ENCODE results near the gene SERGEF. TPM values are rescaled to one million over a fixed set of nuclear protein-coding genes. Genes with fewer than 3 reads are reported as not detected.

Gene SERGEF
- total RNA-seq, 1 donor from 2014 or later, result 46.4 TPM

DNA sequence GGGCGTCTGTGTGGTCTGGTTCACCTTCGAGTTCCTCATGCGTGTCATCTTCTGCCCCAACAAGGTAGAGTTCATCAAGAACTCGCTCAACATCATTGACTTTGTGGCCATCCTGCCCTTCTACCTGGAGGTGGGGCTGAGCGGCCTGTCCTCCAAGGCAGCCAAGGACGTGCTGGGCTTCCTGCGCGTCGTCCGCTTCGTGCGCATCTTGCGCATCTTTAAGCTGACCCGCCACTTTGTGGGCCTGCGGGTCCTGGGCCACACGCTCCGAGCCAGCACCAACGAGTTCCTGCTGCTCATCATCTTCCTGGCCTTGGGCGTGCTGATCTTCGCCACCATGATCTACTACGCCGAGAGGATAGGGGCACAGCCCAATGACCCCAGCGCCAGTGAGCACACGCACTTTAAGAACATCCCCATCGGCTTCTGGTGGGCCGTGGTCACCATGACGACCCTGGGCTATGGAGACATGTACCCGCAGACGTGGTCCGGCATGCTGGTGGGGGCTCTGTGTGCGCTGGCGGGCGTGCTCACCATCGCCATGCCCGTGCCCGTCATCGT lies 240.9 kb downstream of the SERGEF start:
- DNase-seq (ENCODE audit: low spot score), result no peak

DNA sequence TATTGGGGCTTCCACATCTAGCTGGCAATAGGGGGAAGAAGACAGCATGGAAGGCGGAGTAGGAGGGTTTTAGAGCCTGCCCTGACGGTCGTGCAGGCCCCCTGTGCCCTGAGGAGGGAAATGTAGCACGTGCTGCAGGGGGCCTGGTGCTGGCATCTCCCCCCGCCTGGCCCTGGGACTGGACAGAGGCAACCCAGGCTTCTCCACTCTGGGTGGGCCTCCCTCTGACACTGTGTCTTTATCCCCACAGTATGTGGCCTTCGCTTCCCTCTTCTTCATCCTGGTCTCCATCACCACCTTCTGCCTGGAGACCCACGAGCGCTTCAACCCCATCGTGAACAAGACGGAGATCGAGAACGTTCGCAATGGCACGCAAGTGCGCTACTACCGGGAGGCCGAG lies 241.4 kb downstream of the SERGEF start:
- no peak for DNase-seq (ENCODE audit: low spot score)

- DNase-seq (ENCODE audit: low spot score), result no peak
These were observed 241.9 kb downstream of the SERGEF start for GRCh38 chr11:17770917-17771316.

GRCh38 chr11:17770048-17770652 lies 242.7 kb downstream of the SERGEF start:
- no peak for DNase-seq (ENCODE audit: low spot score)

GRCh38 chr11:17769218-17769617 lies 243.6 kb downstream of the SERGEF start:
- DNase-seq (ENCODE audit: low spot score), result no peak

GRCh38 chr11:17768547-17768946 lies 244.3 kb downstream of the SERGEF start:
- DNase-seq (ENCODE audit: low spot score), result no peak

DNA sequence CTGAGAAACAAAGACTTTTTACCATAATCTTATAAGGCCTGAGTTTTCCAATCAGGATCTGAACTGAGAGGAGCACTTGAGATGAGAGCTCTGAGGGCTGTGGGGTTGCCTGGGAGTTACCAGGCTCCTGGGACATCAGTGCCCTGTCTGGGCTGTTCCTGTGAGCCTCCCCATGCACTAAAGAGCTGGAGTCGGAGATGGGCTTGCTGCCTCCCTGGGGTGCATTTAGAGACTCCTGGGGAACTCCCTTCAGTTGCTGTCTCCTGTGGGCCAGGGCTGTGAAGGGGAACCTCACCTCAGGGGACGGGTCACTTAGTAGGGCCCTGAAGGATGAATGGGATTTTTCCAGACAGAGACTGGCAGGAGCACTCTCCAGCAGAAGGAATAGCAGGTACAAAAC lies 244.9 kb downstream of the SERGEF start:
- no peak for DNase-seq (ENCODE audit: low spot score)

DNA sequence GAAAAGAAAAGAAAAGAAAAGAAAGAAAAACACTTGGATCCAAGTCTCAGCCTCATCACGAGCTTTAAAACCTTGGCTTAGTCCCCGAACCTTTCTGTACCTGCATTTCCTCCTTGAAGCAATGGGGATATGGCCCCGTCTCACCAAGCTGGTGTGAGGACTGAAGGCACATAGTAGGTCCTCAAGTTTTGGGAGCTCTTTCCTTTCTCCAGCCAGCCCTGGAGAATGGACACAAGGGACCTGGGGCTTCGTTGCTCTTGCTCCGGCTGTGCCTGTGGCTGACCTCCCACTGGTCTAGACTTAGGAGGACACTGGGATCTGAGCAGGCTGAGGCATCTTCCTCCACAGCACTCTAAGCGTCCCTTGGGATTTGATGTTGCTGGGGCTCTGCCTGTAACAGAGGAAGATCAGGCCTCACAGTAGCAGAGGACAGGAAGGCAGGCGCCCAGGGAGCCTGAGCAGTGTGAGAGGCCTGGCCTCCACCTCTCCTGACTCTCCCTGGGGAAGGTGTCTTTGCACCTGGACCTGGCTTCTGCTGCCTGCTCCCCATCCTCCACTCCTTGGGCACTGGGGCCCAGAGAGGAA lies 245.5 kb downstream of the SERGEF start:
- DNase-seq (ENCODE audit: low spot score), result no peak

DNA sequence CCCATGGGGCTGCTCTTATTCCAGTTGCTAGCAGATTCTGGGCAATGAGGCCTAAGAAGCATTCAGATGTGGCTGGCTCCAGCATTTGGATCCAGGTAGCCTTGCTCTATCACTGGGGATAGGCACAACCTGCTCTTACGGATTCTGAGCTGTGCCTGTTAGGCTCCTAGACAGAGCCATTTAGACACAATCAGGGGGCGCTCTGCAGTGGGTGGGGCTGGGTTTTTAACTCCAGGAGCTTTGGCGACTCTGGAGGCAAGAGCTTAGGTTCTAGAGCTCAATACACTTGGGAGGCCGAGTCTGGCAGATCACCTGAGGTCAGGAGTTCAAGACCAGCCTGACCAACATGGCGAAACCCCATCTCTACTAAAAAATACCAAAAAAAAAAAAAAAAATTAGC lies 246.3 kb downstream of the SERGEF start:
- no peak for DNase-seq (ENCODE audit: low spot score)

- DNase-seq (ENCODE audit: low spot score), result no peak
These were observed 246.8 kb downstream of the SERGEF start for GRCh38 chr11:17766073-17766359.

- DNase-seq (ENCODE audit: low spot score), result no peak
These were observed 247.3 kb downstream of the SERGEF start for GRCh38 chr11:17765356-17766072.

- DNase-seq (ENCODE audit: low spot score), result no peak
These were observed 248.2 kb downstream of the SERGEF start for GRCh38 chr11:17764446-17765218.

DNA sequence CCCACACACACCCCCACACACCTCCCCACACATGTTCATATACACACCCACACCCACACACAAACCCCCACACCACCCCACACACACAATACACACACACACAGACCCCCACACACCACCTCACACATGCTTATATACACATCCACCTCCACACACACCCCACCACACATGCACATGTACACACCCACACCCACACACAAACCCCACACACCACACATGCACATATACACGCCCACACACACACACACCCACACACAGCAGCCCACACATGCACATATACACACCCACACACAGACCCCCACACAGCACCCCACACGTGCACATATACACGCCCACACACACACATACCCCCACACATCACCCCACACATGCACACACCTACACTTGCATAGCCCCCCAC lies 249.1 kb downstream of the SERGEF start:
- no peak for DNase-seq (ENCODE audit: low spot score)

DNA sequence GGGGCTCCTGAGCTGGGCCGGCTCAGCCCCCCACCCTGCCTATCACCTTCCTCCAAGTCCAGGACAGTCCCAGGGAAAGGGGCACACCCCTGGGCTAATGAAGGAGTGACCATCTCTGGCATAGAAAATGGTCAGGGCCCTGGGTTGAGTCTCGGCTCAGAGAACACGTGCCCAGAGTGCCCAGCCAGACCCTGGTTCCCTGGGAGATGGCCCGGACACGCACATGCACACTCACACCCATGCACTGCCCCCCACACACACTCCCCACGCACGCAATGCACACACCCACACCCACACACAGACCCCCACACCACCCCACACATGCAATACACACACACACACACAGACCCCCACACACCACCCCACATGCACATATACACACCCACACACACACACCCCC lies 249.6 kb downstream of the SERGEF start:
- DNase-seq (ENCODE audit: low spot score), result no peak

GRCh38 chr11:17762309-17762974 lies 250.4 kb downstream of the SERGEF start:
- no peak for DNase-seq (ENCODE audit: low spot score)

- DNase-seq (ENCODE audit: low spot score), result no peak
These were observed 252.5 kb downstream of the SERGEF start for GRCh38 chr11:17760102-17761029.

GRCh38 chr11:17755891-17756290 lies 257.0 kb downstream of the SERGEF start:
- DNase-seq (ENCODE audit: low spot score), result no peak

- DNase-seq (ENCODE audit: low spot score), result no peak
These were observed 259.2 kb downstream of the SERGEF start for GRCh38 chr11:17753641-17754040.

- DNase-seq (ENCODE audit: low spot score), result no peak
These were observed 259.7 kb downstream of the SERGEF start for GRCh38 chr11:17753153-17753552.

DNA sequence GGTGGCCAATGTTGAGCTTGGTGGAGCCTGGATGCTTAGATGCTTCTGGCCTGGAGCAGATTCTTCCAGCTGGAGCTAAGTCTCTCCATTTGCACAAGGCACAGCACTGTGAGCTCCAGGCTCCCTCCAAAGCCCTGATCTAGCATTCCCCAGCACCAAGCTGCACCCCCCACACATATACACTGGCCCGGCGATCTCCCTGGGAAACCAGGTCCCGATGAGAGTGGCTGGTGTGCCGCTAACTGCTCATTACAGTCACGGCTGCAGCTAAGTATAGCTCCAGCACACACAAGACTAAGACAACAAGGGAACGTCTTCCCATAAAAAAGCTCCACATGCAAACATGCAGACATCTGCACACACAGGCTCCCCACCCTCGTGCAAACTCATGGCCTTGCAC lies 260.7 kb downstream of the SERGEF start:
- DNase-seq (ENCODE audit: low spot score), result no peak

- no peak for DNase-seq (ENCODE audit: low spot score)
These were observed 261.3 kb downstream of the SERGEF start for GRCh38 chr11:17751558-17751957.
